GM19351 (cell line): ENCODE measurements around the gene SRM.
"Not testable (repeated sequence)": the region's sequence is repeated elsewhere in the genome, so short reads cannot be mapped to it uniquely, and the experiment has no call there.

ENCODE experiments used
- ATAC-seq: cut with Tn5 transposase; IDR thresholded peaks from one replicate; pipeline ENCODE4 v1.9.1; 2021; ENCODE audit warnings: mild to moderate bottlenecking, moderate library complexity; ENCODE audit not compliant: unreplicated experiment

The SRM gene

DNA sequence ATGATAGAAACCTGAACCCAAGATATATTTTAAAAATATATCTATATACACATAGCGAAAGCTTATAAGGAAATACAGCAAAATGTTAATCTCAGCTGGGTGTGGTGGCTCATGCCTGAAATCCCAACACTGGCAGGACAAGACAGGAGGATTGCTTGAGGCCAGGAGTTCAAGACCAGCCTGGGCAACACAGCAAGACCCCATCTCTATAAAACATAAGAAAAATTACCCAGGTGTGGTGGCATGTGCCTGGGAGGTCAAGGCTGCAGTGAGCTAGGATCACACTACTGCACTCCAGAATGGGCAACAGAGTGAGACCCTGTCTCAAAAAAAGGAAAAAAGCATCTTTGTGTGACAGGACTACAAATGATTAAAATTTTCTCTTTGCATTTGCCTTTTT lies 6.0 kb upstream of the SRM start:
- no peak for ATAC-seq

DNA sequence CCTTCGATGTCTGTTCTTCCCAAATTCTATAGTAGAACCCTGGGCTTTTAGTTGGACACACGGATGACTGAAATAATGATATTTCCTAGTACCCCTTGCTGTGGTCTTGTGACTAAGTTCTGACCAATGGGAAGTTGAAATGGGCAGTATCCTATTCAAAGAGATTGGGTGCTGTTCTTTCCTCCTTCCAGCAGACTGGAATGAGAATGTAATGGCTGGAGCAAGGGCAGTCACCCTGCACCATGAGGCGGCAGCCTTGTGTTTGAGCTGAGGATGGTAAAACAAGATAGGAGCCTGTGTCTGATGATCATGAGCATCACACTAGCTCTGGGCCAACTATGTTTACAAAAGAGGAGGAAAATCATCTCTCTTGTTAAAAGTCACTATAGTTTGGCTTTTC lies 5.1 kb upstream of the SRM start:
- no peak for ATAC-seq

DNA sequence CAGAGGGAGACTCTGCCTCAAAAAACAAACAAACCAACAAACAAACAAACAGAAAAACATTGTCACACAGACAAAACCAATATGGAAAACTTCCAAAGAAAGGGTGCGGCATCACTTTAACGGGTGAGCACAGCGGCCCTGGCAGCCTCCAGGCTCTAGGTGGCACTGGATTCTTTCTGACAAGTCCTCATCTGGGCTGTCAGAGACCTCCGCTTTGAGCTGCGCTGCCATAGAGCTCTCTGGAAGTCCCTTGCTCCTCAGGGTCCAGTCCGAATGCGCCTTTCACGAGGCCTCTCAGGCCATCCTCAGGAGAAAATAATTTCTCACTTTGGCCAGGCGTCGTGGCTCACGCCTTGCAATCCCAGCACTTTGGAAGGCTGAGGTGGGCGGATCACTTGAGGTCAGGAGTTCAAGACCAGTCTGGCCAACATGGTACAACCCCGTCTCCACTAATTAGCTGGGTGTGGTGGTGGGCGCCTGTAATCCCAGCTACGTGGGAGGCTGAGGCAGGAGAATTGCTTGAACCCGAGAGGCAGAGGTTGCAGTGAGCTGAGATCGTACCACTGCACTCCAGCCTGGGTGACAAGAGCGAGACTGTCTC lies 4.2 kb upstream of the SRM start:
- ATAC-seq: not testable (repeated sequence)

DNA sequence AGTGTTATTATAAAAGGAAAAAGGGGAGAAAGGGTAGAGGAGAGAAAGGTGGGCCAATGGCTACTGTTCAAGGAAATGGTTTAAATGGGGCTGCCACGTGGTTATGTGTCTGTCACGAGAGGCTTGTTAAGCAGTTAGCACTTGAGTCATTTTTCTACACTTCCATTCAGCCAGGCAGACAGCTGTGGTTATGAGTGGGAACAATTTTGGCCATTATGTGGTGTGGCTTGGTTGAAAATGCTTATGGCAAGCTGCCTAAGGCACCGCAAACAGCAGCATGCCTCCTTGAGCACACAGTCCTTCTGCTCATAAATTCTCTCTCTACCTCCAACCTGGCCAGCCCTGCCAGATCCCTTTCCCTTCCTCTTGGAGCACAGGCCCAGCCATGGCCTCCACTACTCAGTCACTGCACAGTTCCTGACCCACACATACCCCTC lies 3.2 kb upstream of the SRM start:
- ATAC-seq: peak; percentile 33

DNA sequence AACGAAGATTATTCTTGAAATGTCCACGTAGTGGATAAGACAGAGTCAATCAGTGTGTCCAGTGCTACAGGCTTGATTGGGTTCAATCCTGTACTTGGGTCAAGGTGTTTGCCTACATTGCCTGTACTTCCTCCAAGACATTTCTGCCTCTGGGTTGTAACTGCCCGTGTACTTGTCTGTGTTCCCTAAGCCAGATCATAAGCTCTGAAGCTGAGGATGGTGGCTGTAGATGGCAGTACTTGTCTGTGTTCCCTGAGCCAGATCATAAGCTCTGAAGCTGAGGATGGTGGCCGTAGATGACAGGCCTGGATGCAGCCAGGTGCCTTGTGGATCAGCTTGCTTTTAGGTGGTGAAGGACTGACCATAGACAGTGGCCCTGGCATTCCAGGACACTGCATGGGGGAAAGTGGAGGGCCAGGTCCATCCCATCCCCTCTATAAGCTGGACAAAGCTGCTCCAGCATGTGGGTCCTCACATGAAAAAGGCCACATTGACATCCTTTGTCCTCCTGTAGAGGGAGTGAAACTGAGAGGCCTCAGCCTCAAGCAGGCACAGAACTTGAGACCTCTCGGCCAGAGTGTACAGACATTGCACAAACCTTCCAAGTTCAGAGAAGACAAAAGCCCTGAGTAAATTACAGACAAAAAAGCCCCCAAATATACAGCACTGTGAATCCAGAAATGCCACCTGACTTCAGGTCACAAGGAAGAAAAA lies 2.0 kb upstream of the SRM start:
- ATAC-seq: no peak

DNA sequence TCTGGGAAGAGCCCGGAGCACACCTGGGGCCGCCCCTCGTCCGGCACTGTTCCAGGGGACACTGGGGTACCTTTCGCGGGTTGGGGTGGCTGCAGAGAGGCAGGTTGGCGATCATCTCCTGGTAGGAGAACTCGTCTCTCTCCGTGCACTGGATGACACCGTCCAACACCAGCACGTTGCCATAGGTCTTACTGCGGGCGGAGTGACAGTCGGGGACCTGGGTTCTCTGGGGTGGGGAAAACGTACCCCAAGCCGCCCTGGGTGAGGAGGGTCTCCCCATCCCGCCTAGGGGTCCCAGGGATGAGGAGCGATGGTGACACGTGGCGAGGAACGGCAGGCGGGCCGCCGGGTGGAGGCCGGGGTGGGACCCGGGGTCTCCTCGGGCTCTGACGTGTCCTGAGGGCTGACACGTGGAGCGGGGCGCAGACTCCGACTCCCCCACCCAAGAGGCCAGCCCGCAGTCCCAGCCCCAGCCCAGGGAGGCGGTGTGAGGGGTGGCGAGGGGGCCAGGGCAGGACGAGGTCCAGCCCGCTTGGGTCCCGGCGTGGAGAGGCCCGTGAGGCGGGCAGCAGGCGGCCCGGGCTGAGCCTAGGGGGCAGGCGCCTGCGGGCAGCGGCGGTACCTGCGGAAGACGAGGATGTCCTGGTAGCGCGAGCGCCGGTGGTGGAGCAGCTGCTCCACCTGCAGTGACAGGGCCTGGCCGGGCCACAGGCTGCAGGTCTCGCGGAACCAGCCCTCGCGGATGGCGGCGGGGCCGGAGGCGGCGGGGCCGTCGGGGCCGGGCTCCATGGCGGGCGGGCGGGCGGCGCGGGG lies 457 bp downstream of the SRM start:
- ATAC-seq: peak; percentile 21

DNA sequence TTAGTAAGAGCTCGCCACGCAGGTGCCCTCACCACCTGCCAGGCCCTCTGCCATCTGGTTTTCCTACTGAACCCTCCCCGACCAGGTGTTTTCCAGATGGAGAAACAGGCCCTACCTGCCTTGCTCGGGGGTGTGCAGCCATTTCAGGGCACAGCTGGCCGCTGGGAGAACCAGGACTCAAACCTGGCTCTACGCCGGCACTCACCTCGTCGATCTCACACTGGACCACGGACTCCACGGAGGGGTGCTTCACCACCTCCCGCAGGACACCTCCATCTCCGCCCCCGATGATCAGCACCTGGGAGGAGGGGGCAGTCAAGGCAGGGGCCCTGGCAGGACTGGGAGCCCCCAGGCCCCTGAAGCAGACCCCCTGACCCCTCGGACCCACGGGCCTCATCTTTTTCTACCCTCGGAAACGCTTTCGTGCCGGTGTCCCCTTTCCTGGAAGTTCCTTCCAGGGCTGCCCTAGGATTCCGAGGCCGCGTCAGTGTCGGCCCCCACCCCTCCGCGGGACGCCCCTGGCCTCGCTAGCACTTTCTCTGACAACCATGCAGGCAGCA lies 1.1 kb downstream of the SRM start:
- no peak for ATAC-seq

DNA sequence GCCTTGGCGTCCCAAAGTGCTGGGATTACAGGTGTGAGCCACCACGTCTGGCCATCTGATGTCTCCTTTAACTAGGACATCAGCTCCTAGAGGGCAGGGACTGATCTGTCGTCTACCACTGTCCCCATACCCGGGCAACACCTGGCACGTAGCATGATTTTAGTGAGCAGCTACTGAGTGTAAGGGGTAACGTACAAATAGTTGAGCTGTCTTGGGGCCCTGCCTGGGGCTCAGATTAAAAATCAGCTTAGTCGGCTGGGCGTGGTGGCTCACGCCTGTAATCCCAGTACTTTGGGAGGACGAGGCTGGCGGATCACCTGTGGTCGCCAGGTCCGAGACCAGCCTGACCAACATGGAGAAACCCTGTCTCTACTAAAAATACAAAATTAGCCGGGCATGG lies 1.8 kb downstream of the SRM start:
- no peak for ATAC-seq

DNA sequence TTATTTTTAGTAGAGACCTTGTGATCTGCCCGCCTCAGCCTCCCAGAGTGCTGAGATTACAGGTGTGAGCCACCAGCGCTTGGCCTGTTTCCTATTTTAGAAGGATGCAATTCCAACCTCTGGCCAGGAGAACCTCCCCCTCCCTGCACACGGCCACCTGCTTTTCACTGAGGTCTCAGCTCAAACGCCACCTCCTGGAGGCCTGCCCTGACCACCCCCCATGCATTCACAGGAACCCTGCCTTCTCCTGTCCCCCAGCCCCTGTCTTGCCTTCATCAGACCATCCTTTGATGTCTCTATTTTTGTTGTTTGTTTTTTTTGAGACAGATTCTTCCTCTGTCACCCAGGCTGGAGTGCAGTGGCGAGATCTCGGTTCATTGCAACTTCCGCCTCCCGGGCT lies 2.3 kb downstream of the SRM start:
- ATAC-seq: no peak

DNA sequence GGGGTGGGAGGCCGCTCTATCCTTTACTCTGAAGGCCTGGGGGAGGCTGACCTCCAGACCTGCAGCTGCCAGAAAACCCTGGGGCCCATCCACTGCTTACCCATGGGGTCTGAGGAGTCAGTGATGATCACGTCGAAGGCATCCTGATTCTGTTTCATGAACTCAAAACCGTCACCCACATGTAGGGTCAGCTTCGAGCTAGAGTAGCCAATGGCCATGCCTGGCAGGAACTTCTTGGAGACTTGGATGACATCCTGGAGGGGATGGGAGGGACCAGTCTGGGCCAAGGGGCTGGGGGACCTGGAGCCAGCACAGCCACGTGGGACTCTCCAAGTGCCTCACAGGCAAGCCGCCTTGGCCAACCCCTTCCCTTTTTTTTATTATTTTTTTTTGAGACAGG lies 3.3 kb downstream of the SRM start:
- ATAC-seq: no peak

DNA sequence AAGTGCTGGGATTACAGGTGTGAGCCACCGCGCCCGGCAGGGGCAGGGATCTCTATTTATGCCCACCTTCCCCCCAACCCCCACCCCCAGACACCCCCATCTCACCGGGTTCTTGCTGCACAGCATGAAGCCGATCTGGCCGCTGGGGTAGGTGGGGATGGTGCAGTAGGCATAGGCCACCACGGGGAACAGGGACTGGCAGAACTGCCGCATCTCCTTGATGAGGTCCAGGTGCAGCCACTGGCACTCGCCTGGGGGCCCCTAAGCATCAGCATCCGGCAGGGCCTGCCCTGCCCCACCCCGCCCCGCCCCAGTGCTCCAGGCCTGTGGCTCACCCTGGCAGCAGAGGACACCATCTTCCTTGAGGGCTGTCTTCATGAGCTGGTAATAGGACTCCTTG lies 4.1 kb downstream of the SRM start:
- ATAC-seq: no peak

DNA sequence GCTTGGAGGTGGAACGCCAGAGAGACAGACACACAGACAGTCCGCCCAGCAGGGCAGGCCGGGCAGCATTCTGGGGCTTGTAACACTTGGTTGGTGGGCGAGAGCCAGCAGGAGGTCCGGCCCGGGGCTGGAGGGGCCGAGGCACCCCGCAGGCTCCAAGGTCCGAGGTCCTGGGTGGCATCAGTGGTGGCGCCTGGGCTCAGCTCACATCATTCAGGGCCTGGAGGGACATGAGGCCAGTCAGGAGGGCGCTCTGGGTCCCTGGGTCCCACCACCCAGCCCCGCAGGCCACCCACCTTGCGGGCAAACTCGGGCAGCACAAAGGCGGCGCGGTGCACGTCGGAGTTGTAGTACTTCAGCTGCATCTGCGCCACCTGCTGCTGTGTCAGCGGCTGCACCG lies 5.2 kb downstream of the SRM start:
- no peak for ATAC-seq

DNA sequence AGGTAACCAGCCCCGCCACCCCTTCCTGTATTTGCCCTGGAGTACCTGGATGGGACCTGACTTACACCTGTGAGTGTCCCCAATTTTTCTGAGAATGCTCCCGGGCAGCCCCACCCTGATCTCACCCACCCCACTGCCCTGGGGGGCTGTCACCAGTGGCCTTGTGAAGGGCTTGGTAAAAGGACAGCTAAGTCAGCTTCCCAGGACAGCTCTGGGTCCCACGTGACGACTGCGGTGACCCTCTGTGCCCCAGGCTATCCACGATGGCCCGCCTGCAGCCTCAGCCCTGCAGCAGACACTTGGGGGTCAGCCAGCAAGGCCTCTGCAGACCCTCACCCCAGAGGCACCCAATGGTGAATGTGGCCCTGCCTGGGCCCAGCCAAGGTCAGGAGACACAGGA lies 5.6 kb downstream of the SRM start:
- ATAC-seq: no peak

DNA sequence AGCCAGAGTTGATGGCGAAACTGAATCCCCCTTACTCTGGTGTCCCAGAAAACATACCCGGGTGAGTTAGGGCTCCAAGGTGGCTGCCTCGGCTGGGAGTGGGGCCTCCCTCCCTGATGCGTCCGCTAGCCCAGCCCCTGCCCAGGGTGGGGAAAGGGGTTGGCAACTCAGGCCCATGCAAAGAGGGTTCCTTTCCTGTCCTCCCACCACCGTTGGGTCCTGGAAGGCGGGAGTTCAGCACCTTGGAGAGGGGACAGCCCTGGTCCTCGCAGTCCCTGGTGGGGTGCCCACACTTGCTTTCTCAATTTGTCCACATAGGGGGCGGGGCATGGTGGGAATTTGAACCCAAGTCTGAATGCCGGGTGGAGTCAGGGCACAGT lies 6.1 kb downstream of the SRM start:
- no peak for ATAC-seq

DNA sequence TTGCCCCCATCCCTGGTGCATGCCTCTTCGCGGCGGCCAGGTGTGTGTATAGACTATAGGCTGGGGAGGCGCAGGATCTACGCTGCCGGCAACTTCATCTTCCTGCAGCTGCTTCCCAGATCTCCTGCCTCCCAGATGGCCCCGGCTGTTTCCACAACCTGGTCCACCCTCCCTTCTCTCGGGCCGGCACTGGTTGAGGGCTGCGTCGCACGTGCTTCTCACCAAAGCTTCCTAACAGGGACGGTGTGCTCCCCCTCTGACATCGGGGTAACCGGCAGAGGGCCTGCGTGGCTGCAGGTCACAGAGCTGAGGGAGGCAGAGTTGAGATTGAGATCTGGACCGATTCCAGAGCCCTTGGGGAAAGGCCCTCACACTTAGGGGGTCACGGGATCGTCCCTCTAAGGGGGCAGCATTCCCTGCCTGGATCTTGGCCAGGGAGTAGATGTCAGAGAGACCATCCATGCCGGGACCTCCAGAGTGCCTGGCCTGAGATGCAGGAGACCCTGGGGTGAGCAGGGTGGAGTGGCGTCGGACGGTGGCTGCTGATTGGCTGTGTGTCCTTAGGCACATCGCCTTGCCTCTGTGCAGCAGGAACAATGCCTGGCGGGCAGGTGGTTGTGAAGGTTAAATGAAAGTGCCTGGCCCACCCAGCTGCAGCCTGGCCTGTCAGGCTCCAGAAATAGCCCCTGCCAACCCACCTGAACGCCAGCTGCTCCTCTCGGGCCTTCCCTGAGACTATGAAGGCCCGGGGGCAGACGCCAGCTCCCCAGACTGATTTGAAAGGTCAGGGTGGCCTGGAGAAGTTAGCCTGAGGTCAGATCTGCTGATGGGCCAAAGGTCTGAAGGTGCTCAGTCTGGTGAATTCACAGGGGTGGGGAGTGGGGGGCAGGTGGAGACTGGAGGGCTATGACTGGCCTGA lies 6.7 kb downstream of the SRM start:
- no peak for ATAC-seq

DNA sequence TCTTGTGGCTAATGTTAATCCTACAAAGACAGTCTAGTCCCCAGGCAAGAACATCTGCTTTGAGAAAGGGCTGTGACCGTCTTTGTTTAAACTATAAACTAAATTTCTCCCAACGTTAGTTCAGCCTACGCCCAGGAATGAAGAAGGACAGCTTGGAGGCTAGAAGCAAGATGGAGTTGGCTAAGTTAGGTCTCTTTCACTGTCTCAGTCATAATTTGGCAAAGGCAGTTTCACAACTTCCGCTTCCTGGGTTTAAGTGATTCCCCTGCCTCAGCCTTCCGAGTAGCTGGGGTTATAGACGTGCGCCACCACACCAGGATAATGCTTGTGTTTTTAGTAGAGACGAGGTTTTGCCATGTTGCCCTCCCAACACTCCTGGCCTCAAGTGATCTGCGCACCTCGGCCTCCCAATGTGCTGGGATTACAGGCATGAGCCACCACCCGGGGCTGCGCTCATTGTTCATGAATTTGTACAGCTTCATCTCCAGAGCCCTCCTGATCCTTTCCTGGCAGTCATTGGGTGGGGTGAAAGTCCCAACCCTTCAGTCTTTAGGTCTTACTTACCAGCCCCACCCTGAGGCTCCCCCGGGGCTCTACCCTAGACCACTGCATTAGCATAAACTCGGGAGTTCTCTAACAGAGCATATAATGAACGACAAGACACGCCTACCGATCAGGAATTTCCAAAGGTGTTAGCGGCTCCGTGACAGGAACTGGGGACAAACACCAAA lies 7.9 kb downstream of the SRM start:
- ATAC-seq: no peak

DNA sequence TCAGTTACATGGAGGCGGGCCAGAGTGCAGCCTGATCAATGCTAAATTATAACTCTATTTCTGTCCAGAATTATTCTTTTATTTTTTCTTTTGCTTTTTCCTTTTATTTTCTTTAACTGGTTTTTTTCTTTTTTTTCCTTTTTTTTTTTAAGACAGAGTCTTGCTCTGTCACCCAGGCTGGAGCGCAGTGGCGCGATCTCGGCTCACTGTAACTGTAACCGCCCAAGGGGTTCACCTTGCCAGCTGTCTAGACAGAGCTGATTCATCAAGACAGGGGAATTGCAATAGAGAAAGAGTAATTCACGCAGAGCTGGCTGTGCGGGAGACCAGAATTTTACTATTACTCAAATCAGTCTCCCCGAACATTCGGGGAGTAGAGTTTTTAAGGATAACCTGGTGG lies 8.7 kb downstream of the SRM start:
- not testable (repeated sequence) for ATAC-seq

DNA sequence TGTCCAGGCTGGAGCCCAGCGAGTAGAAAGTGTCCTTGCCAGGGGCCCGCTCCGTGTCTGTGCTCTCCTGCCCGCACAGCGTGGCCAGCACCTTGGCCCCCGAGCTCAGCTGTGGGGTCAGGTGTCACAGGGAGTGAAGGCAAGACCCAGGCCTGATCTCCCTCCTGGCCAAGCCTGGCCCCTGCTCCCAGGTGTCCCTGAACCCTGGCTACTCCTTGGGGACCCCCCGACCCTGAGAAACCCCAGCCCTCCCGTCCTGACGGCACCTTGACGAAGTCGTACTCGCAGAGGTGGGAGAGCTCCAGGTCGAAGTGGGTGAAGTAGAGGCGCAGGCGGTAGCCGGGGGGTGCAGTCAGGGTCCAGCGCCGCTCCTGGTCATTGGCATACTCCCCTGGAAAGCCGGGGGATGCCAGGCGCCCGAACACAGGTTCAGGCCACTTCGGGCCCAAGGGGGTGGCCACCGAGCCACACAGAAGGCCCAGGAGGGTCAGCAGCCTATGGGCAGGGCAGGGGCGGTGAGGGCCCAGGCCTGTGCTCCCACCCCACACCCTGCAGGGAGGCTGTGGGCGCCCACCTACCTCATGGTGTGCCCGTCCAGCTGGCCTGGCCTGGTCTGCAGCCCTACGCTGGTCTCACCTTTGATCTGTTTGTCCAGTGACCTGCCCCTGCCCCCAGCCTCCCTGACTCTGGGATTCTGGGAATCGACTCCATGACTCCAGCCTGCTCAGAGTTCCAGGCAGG lies 13.0 kb downstream of the SRM start, which contains the start of gene MASP2:
Gene MASP2 (minus strand): TSS at position 615 of the 741 bp plus-strand sequence. CDS start 32 bp downstream, at position 583.
- ATAC-seq: no peak

DNA sequence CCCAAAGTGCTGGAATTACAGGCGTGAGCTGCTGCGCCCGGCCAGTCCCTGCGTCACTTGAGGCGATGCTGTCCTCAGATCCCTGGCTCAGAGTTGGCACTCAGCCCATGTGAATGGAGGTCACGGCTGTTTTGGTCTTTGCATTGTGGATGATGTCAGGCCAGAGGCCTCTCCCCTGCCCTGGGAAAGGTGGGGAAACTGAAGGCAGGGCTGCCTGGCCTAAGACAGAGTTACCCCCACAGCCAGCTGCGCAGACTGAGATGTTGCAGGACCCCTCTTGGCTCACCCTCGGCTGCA lies 13.6 kb downstream of the SRM start:
- no peak for ATAC-seq
